H1 (cell line): Measurements from ENCODE around the gene CHRNA4. TPM values are rescaled to one million over a fixed set of nuclear protein-coding genes. Genes with fewer than 3 reads are reported as not detected.
A peak's percentile ranks its signal among the peaks of the same experiment; 100 is the strongest.

Experiments used
- CTCF ChIA-PET: fragments of 300-600 bp; sonication (Branson Sonifier 250); formaldehyde crosslinking; loops from one replicate; lab custom pipeline; 2021; ENCODE audit not compliant: partially characterized antibody; lab: Charles Lee
- POLR2A ChIA-PET: fragments of 300-600 bp; sonication (Branson Sonifier 250); formaldehyde crosslinking; loops from one replicate; lab custom pipeline; 2021; ENCODE audit warnings: inconsistent platforms; ENCODE audit not compliant: partially characterized antibody; lab: Charles Lee
- DNase-seq, 2 experiments: peaks; one replicate each; pipeline versions ENCODE4 v3.0.0 to v3.0.0-alpha.2; 2010 to 2022; ENCODE audit warnings: low spot score in 2 of 2, low read depth in 1 of 2, mixed read lengths in 1 of 2
- FAIRE-seq: peaks from 2 replicates; lab custom pipeline; 2011; peaks lifted over from hg19 to GRCh38; lab: Jason Lieb, UNC
- H2AFZ ChIP-seq: 2 replicates; pipeline ENCODE4 v1.8.1; 2012; ENCODE audit warnings: low read length, inconsistent platforms
- H2AK5ac ChIP-seq: 2 replicates; pipeline ENCODE4 v1.6.1; 2013; ENCODE audit warnings: low read depth, low read length
- H2BK120ac ChIP-seq: replicated peaks from 2 replicates; pipeline ENCODE3; 2013; ENCODE audit warnings: low read depth, low read length, inconsistent platforms
- H2BK12ac ChIP-seq: 2 replicates; pipeline ENCODE4 v1.6.1; 2013; ENCODE audit warnings: low read depth, low read length
- H2BK15ac ChIP-seq: 2 replicates; pipeline ENCODE4 v1.6.1; 2013; ENCODE audit warnings: low read length
- H2BK20ac ChIP-seq: 2 replicates; pipeline ENCODE4 v1.6.1; 2013; ENCODE audit warnings: low read length
- H2BK5ac ChIP-seq: 2 replicates; pipeline ENCODE4 v1.6.1; 2013; ENCODE audit warnings: low read depth, low read length
- H3K14ac ChIP-seq: 2 replicates; pipeline ENCODE4 v1.6.1; 2013; ENCODE audit warnings: inconsistent platforms; ENCODE audit not compliant: insufficient read length
- H3K18ac ChIP-seq: 2 replicates; pipeline ENCODE4 v1.6.1; 2013; ENCODE audit warnings: low read length; ENCODE audit errors: extremely low read depth
- H3K23ac ChIP-seq: 2 replicates; pipeline ENCODE4 v1.6.1; 2013; ENCODE audit warnings: inconsistent platforms; ENCODE audit not compliant: insufficient read length
- H3K23me2 ChIP-seq: 2 replicates; pipeline ENCODE4 v1.6.1; 2013; ENCODE audit warnings: low read depth, low read length
- H3K27ac ChIP-seq: 2 replicates; pipeline ENCODE4 v1.6.1; 2011; ENCODE audit warnings: low read depth, low read length, inconsistent platforms
- H3K27me3 ChIP-seq, 4 experiments: replicated peaks in 1 of 4; 1 replicate in 1 of 4; 2 replicates in 3 of 4; pipeline versions ENCODE4 v1.6.1 to v1.8.1; 2011 to 2013; ENCODE audit warnings: low read length in 3 of 4, mild to moderate bottlenecking in 3 of 4, inconsistent platforms in 2 of 4, mixed read lengths in 2 of 4, moderate library complexity in 1 of 4; ENCODE audit not compliant: control insufficient read depth in 3 of 4, insufficient read depth in 3 of 4; ENCODE audit errors: extremely low read depth in 1 of 4
- H3K36me3 ChIP-seq, 4 experiments: 2 replicates each; pipeline versions ENCODE4 v1.6.1 to v1.8.1; 2011 to 2013; ENCODE audit warnings: mild to moderate bottlenecking in 4 of 4, low read length in 3 of 4, moderate library complexity in 2 of 4, control low read depth in 1 of 4, inconsistent platforms in 1 of 4; ENCODE audit not compliant: insufficient read depth in 4 of 4, control insufficient read depth in 2 of 4
- H3K4ac ChIP-seq: replicated peaks from 2 replicates; pipeline ENCODE3; 2013; ENCODE audit warnings: low read length, low read depth, mixed read lengths, inconsistent platforms; ENCODE audit not compliant: insufficient read length
- H3K4me1 ChIP-seq, 4 experiments: replicated peaks in 1 of 4; 1 replicate in 1 of 4; 2 replicates in 3 of 4; pipeline versions ENCODE4 v1.6.1 to v1.8.1; 2011 to 2013; ENCODE audit warnings: low read length in 3 of 4, inconsistent platforms in 2 of 4, mixed read lengths in 1 of 4; ENCODE audit not compliant: insufficient read depth in 4 of 4, control insufficient read depth in 3 of 4
- H3K4me2 ChIP-seq, 2 experiments: 2 replicates each; pipeline versions ENCODE4 v1.6.1 to v1.8.1; 2011 to 2013; ENCODE audit warnings: low read depth in 2 of 2, low read length in 2 of 2, control low read depth in 1 of 2, inconsistent platforms in 1 of 2, mild to moderate bottlenecking in 1 of 2; ENCODE audit not compliant: insufficient read depth in 1 of 2
- H3K4me3 ChIP-seq, 4 experiments: fragments of 200-600, 300-600 bp in 1 of 4; sonication (generic), shearing (Covaris generic), sonication (Bioruptor Twin) in 1 of 4; 2 replicates each; pipeline versions ENCODE4 v1.5.1 to v1.8.1; 2011 to 2016; ENCODE audit warnings: low read length in 4 of 4, low read depth in 3 of 4, control low read depth in 2 of 4, inconsistent platforms in 2 of 4, mild to moderate bottlenecking in 2 of 4, mixed read lengths in 1 of 4, moderate library complexity in 1 of 4; ENCODE audit not compliant: insufficient read depth in 2 of 4; ENCODE audit errors: extremely low read depth in 1 of 4
- H3K56ac ChIP-seq: replicated peaks from 2 replicates; pipeline ENCODE3; 2013; ENCODE audit warnings: low read depth, mild to moderate bottlenecking, mixed read lengths, low read length, inconsistent platforms; ENCODE audit not compliant: insufficient read length
- H3K79me1 ChIP-seq: 2 replicates; pipeline ENCODE4 v1.6.1; 2013; ENCODE audit warnings: low read depth, low read length, control low read depth
- H3K79me2 ChIP-seq, 2 experiments: 2 replicates each; pipeline versions ENCODE4 v1.6.1 to v1.8.1; 2012 to 2013; ENCODE audit warnings: low read length in 2 of 2, mild to moderate bottlenecking in 2 of 2, inconsistent platforms in 1 of 2; ENCODE audit not compliant: insufficient read depth in 2 of 2, control insufficient read depth in 1 of 2
- H3K9ac ChIP-seq, 4 experiments: replicated peaks in 1 of 4; 1 replicate in 1 of 4; 2 replicates in 3 of 4; pipeline versions ENCODE4 v1.6.1 to v1.8.1; 2011 to 2013; ENCODE audit warnings: low read depth in 3 of 4, low read length in 3 of 4, control low read depth in 2 of 4, mild to moderate bottlenecking in 2 of 4, moderate library complexity in 2 of 4, inconsistent platforms in 1 of 4; ENCODE audit errors: extremely low read depth in 1 of 4
- H3K9me3 ChIP-seq, 2 experiments: 2 replicates each; pipeline versions ENCODE4 v1.6.1 to v1.8.1; 2012 to 2013; ENCODE audit warnings: mild to moderate bottlenecking in 2 of 2, moderate library complexity in 2 of 2, control low read depth in 1 of 2, inconsistent platforms in 1 of 2, low read depth in 1 of 2, low read length in 1 of 2, mixed read lengths in 1 of 2; ENCODE audit not compliant: insufficient read depth in 2 of 2
- H4K20me1 ChIP-seq, 2 experiments: replicated peaks in 1 of 2; 2 replicates each; pipeline versions ENCODE3 to v1.8.1; 2011 to 2013; ENCODE audit warnings: inconsistent platforms in 2 of 2, low read length in 2 of 2, mild to moderate bottlenecking in 1 of 2; ENCODE audit not compliant: insufficient read depth in 2 of 2, control insufficient read depth in 1 of 2
- H4K5ac ChIP-seq: 2 replicates; pipeline ENCODE4 v1.6.1; 2013; ENCODE audit warnings: low read length, low read depth, mixed read lengths, inconsistent platforms; ENCODE audit not compliant: insufficient read length
- H4K8ac ChIP-seq: 2 replicates; pipeline ENCODE4 v1.8.0; 2013; ENCODE audit warnings: mild to moderate bottlenecking, moderate library complexity, low read length, inconsistent platforms; ENCODE audit not compliant: insufficient read depth; ENCODE audit errors: extremely low read depth
- H4K91ac ChIP-seq: replicated peaks from 2 replicates; pipeline ENCODE3; 2013; ENCODE audit warnings: low read length, mixed read lengths, inconsistent platforms; ENCODE audit not compliant: insufficient read length
- ATF3 ChIP-seq: IDR thresholded peaks from 2 replicates; pipeline ENCODE4 v1.6.1; 2011; ENCODE audit warnings: low read depth, mild to moderate bottlenecking, low read length; ENCODE audit not compliant: insufficient read depth
- RBBP5 ChIP-seq: IDR thresholded peaks from 2 replicates; pipeline ENCODE4 v1.7.1; 2012; ENCODE audit warnings: low read depth, mild to moderate bottlenecking, inconsistent platforms, low read length, moderate library complexity, borderline replicate concordance
- SIRT6 ChIP-seq: IDR thresholded peaks from one replicate; pipeline ENCODE4 v1.7.1; 2012; ENCODE audit warnings: low read length, inconsistent platforms
- WGBS, 2 experiments: shearing (Covaris generic) in 1 of 2; methylation state at CpG; one replicate each; pipeline versions ENCODE4 v1.1.6 to v1.1.7; 2013 to 2015; ENCODE audit warnings: low lambda C conversion rate in 2 of 2, mixed read lengths in 2 of 2, inconsistent platforms in 1 of 2, low coverage in 1 of 2, missing lambda C conversion rate in 1 of 2; ENCODE audit not compliant: insufficient replicate concordance in 2 of 2, insufficient coverage in 1 of 2, insufficient read length in 1 of 2; ENCODE audit errors: extremely low coverage in 1 of 2, missing lambda C conversion rate in 1 of 2; 5-methylcytosine and 5-hydroxymethylcytosine counted together
- polyA plus RNA-seq, 7 experiments: library from polyadenylated mRNA; depleted of rRNA in 3 of 7; stranded (reverse) in 5 of 7; unstranded in 2 of 7; fragments of >200 nt in 5 of 7; fragments of 200-250 nt in 2 of 7; gene quantifications; 1 replicate in 5 of 7; 2 replicates in 1 of 7; 4 replicates in 1 of 7; pipeline versions ENCODE4 v1.2.1 to v1.2.3, GENCODE V29; 2011 to 2013; ENCODE audit warnings: missing spikeins in 2 of 7, mixed read lengths in 2 of 7
- total RNA-seq: library from RNA; stranded (reverse); fragmentation: NEBNext Ultra II Directional; extraction: Animal tissue kit (Norgen Biotek cat#: 25700); gene quantifications from 2 replicates; pipeline ENCODE4 v1.2.1, GENCODE V29; 2021

The CHRNA4 gene
- total and polyA plus RNA-seq, 2 of the 8 experiments (the other 6 are each of a cell fraction or from before 2014, with no cell fraction given): 4.3 to 5.7 TPM

GRCh38 chr20:63379296-63379695 lies 18.1 kb upstream of the CHRNA4 start:
- POLR2A ChIA-PET: interaction anchor here (1.5 to 1.9 kb wide), 2 partner anchors 15 to 27 kb away, joined by 3 to 7 read pairs; no protein-coding TSS in a partner anchor

More at GRCh38 chr20:63379296-63379695, 18.1 kb upstream of the CHRNA4 start:
- Histone ChIP-seq H4K5ac (no peak overlapping the region), H4K20me1 (no peaks in the 10 kb centered on the region), H3K14ac (no peak overlapping the region), H3K56ac (no peak overlapping the region), H2AFZ (no peak overlapping the region), H3K4me3 (no peak overlapping the region), H3K4me2 (no peak overlapping the region), H3K4me1 (peaks cover 3 to 20% (median 14%) of the 10 kb centered on the region in 4 experiments), H3K79me1 (no peaks in the 10 kb centered on the region), H3K9me3 (no peaks in the 10 kb centered on the region), H2BK120ac (no peak overlapping the region), H3K36me3 (no peaks in the 10 kb centered on the region), H2BK15ac (0 out of 2 replicates have a peak overlapping the region, but pooled peaks have one; percentile 61), H3K9ac (no peak overlapping the region), H3K23me2 (no peaks in the 10 kb centered on the region; the same call in none of the 2 replicates), H2AK5ac (no peak overlapping the region), H3K23ac (no peak overlapping the region), H2BK5ac (no peak overlapping the region), H3K27me3 (peaks cover 0 to 2% (median 0%) of the 10 kb centered on the region in 4 experiments; a peak in 1 of 7 replicates), H3K18ac (no peak overlapping the region), H3K27ac (no peak overlapping the region), H4K91ac (no peak overlapping the region), H2BK12ac (no peak overlapping the region), H3K79me2 (no peaks in the 10 kb centered on the region), H3K4ac (no peak overlapping the region), H4K8ac (no peak overlapping the region), H2BK20ac (no peak overlapping the region)
- TF ChIP-seq RBBP5 (no peak), SIRT6 (no peak), ATF3 (no peak)
- no peak for FAIRE-seq
- CTCF ChIA-PET: interaction anchor here (0.6 to 9.9 kb wide), 16 partner anchors 9 to 276 kb away, joined by 3 to 230 read pairs (median 11); partner anchors contain the start of genes CHRNA4 and COL20A1
- WGBS, 2 experiments: 81% methylated on average over 11 of the region's 11 CpGs; no CpG with 5 or more reads in 1 of the 2 experiments
- no peak for DNase-seq
